ENCODE results near the gene KRT84. TPM values are rescaled to one million over a fixed set of nuclear protein-coding genes. Genes with fewer than 3 reads are reported as not detected.
"Not testable (repeated sequence)": the region's sequence is repeated elsewhere in the genome, so short reads cannot be mapped to it uniquely, and the experiment has no call there.

KRT84 gene
- total and polyA plus RNA-seq, 7 donors: not detected

GRCh38 chr12:52413782-52414345 lies 28.4 kb upstream of the KRT84 start:
- no peak overlapping the region for H3K4me3 ChIP-seq
- H3K4me1 ChIP-seq: peaks cover 0 to 46% (median 29%) of the 10 kb centered on the region in 4 donors
- H3K9me3 ChIP-seq: no peaks in the 10 kb centered on the region
- no peak overlapping the region for H3K27ac ChIP-seq
- DNase-seq: no peak
- TF ChIP-seq POLR2AphosphoS5 (IDR thresholded peaks at IDR 0.05) (no peak), EP300 (IDR thresholded peaks at IDR 0.05) (no peak), CTCF (IDR thresholded peaks at IDR 0.05) (no peak), POLR2A (IDR thresholded peaks at IDR 0.05) (no peak)
- H3K27me3 ChIP-seq: no peaks in the 10 kb centered on the region
- WGBS, 2 donors: 66 to 76% methylated on average over 8 of the region's 8 CpGs
- H3K36me3 ChIP-seq: no peaks in the 10 kb centered on the region
- intact Hi-C loops (cut with DNase I): no loop called here

GRCh38 chr12:52413202-52413601 lies 27.8 kb upstream of the KRT84 start:
- H3K4me3 ChIP-seq: no peak overlapping the region
- H3K4me1 ChIP-seq: peaks cover 0 to 46% (median 29%) of the 10 kb centered on the region in 4 donors
- DNase-seq: no peak
- TF ChIP-seq POLR2A (IDR thresholded peaks at IDR 0.05) (no peak), POLR2AphosphoS5 (IDR thresholded peaks at IDR 0.05) (no peak), CTCF (IDR thresholded peaks at IDR 0.05) (no peak), EP300 (IDR thresholded peaks at IDR 0.05) (no peak)
- WGBS, 2 donors: 55 to 63% methylated on average over 4 of the region's 4 CpGs
- H3K27me3 ChIP-seq: no peaks in the 10 kb centered on the region
- H3K27ac ChIP-seq: no peak overlapping the region
- H3K36me3 ChIP-seq: no peaks in the 10 kb centered on the region
- intact Hi-C loops (cut with DNase I): no loop called here
- H3K9me3 ChIP-seq: no peaks in the 10 kb centered on the region

GRCh38 chr12:52411815-52412214 lies 26.4 kb upstream of the KRT84 start:
- no peak for DNase-seq
- WGBS, 2 donors: 82 to 87% methylated on average over 10 of the region's 10 CpGs
- Histone ChIP-seq H3K27ac (no peak overlapping the region), H3K4me1 (peaks cover 0 to 46% (median 24%) of the 10 kb centered on the region in 4 donors), H3K27me3 (no peaks in the 10 kb centered on the region), H3K4me3 (no peak overlapping the region), H3K9me3 (no peaks in the 10 kb centered on the region), H3K36me3 (no peaks in the 10 kb centered on the region)
- intact Hi-C loops (cut with DNase I): no loop called here
- no peak for TF ChIP-seq EP300 (IDR thresholded peaks at IDR 0.05)

- intact Hi-C loops (cut with DNase I); H3K9me3 ChIP-seq; H3K36me3 ChIP-seq; H3K27ac ChIP-seq; H3K4me3 ChIP-seq; DNase-seq; H3K27me3 ChIP-seq: not testable (repeated sequence)
- peaks cover 0 to 35% (median 14%) of the 10 kb centered on the region in 4 donors for H3K4me1 ChIP-seq
- no CpG with 5 or more reads among the region's 1 CpG for WGBS, 2 donors
Measured at GRCh38 chr12:52410589-52411248, 25.3 kb upstream of the KRT84 start.

GRCh38 chr12:52407918-52408317 lies 22.5 kb upstream of the KRT84 start:
- Histone ChIP-seq H3K9me3 (no peaks in the 10 kb centered on the region), H3K36me3 (no peaks in the 10 kb centered on the region), H3K4me1 (peaks cover 0 to 13% (median 4%) of the 10 kb centered on the region in 4 donors), H3K4me3 (no peak overlapping the region), H3K27ac (no peak overlapping the region), H3K27me3 (no peaks in the 10 kb centered on the region)
- intact Hi-C loops (cut with DNase I): no loop called here
- no peak for TF ChIP-seq POLR2A (IDR thresholded peaks at IDR 0.05)
- no peak for TF ChIP-seq CTCF (IDR thresholded peaks at IDR 0.05)
- TF ChIP-seq POLR2AphosphoS5 (IDR thresholded peaks at IDR 0.05): no peak
- no peak for TF ChIP-seq EP300 (IDR thresholded peaks at IDR 0.05)
- DNase-seq: no peak
- 82 to 83% methylated on average over 5 of the region's 5 CpGs for WGBS, 2 donors

All from sigmoid colon (tissue), 7 donors.